Fibroblast of skin of scalp (primary cell): ENCODE results near the gene CAMKK2.
"Not testable (repeated sequence)": the region's sequence is repeated elsewhere in the genome, so short reads cannot be mapped to it uniquely, and the experiment has no call there.

ENCODE experiments used
- DNase-seq: peaks from one replicate; pipeline ENCODE4 v3.0.0-alpha.2; 2013

Gene CAMKK2

DNA sequence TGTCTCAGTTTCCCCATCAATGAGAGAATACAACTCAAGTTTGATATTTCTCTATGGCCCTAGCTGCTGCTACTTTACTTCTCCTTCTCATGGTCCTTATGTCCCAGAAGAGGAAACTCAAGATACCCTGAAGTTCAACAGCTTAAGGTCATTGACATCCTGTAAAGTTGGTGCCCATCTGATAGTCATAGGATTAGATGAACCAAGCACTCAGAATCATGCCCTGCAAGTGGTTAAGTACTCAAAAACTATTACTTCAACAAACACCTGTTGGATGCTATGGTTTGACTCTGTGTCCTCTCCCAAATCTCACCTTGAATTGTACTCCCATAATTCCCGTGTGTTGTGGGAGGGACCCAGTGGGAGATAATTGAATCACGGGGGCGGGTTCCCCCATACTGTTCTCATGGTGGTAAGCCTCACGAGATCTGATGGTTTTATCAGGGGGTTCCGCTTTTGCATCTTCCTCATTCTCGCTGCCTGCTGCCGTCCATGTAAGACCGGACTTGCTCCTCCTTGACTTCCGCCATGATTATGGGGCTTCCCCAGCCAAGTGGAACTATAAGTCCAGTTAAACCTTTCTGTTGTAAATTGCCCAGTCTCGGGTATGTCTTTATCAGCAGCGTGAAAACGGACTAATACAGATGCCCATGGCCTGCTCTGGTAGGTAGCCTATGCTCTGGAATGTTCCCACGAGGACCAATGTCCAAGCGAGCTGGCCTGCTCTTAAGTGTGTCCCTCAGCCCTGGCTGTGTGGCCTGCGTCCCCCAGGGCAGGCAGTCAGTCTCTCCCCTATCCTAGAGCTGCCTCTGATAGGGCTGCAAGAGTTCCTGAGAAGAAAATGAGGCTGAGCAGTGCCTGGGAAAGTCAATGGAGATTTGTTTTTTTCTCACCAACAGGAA lies 18.1 kb downstream of the CAMKK2 start:
- DNase-seq = no peak

DNA sequence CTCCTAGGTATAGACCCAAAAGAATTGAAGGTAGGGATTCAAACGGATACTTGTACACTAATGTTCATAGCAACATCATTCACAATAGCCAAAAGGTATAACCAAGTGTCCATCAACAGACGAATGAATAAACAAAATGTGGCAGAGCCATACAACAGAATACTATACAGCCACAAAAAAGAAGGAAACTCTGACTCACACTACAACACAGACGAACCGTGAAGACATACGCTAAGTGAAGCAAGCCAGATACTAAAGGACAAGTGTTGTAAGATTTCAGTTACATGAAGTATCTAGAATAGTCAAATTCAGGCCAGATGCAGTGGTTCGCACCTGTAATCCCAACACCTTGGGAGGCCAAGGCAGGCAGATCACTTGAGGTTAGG lies 19.1 kb downstream of the CAMKK2 start:
- no peak for DNase-seq

DNA sequence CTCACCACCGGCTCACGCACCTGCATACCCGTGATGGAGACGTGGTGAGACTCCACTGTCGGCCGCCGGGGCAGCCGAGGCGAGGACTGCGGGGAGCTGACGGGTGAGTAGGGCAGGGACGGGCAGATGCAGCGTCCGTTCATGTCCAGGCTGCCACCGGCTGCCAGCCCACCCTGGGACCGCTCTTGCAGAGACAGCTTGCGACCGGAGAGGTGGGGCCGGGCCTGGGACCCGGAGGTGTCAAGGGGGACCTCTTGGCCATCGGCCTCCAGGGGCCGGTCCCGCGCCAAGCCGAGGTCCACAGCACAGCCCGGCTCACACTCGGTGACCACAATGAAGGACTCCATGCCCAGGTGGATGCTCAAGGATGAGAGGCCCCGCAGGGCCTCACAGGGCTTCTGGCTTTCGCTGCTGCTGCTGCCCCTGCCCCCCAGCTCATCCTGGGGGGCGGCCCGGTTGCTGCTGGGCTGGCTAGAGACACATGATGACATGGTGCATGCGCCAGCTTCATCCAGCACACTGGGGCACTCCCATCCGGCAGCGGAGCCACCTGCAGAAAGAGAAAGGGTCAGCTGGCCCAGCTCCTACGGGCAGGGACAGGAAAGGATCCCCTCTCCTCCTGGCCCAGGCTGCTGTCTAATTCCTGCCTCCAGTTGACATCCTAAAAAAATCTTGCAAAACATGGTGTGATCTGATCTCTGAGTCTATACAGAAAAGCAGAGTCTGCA lies 22.3 kb downstream of the CAMKK2 start:
- no peak for DNase-seq

DNA sequence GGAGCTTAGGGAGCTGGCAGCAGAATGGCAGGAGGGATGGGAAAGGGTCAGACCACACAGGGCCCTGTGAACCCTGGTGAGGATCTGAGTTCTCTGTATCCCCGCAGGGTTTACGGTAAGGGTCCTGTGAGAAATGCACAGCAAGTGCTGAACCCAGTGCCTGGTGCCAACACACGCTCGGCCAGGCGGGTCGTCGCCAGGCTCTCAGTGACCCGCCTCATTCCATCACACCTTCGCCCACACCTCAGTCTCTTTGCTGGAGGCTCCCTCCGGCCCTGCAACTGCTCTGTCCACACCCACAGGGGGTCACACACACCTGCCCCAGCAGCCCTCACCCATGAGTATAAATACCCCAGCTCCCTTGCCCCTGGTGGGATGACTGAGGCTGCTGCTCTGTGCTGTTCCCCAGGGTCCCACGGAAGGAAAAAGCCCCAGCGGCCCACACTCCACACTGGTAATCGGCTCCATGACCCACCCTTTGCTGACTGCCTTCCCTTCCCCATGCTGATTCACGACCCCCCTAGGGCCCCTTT lies 23.1 kb downstream of the CAMKK2 start:
- DNase-seq = no peak

DNA sequence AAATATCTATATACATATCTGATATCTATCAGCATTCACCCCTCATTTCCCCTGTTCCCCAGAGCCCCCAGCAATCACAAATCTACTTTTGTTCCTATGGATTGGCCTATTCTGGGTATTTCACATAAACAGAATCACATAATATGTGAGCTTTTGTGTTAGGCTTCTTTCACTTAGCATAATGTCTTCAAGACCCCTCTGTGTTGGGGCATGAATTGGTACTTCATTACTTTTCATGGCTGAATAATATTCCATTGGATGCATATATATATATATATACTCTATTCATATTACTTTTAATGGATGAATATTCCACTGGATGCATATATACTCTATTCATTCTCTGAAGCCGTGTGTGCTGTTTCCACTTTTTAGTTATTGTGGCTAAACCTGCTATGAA lies 28.7 kb downstream of the CAMKK2 start:
- DNase-seq = no peak

DNA sequence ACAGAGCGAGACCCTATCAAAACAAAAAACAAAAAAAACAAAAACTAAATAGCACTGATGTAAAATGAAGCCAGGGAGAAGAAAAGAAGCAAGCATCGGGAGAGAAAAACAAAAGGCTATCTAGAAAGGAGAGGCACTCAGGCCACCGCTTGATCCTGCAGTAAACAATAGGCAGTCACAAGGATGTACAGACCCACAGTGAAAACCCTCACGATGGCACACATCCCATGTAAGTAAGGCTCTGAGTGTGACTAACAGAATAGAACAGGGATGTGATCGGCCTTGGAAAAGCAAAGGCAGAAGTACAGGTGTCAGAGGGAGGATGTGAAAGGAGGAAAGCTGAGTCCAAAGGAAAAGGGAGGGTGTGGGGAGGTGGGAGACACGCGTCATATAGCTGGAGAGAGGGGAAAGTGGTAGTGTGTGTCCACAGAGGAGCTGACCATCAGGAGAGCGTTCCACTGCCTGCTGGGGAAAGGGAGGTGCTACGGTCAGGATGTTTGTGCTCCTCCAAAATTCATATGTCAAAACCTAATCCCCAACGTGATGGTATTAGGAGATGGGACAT lies 31.5 kb downstream of the CAMKK2 start:
- no peak for DNase-seq

DNA sequence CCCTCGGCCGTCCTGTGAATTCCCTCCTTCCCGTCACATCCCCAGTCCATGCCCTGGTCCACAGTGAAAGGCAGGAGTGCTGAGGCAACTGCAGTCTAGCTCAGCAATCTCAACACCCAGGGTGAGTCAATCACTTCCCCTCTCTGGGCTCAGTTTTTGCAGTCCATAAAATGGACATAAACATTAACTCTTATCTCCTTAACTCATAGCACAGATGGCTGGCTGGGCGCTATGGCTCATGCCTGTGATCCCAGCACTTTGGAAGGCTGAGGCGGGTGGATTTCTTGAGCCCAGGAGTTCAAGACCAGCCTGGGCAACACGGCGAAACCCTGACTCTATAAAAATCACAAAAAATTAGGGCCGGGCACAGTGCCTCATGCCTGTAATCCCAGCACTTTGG lies 32.4 kb downstream of the CAMKK2 start:
- no peak for DNase-seq

DNA sequence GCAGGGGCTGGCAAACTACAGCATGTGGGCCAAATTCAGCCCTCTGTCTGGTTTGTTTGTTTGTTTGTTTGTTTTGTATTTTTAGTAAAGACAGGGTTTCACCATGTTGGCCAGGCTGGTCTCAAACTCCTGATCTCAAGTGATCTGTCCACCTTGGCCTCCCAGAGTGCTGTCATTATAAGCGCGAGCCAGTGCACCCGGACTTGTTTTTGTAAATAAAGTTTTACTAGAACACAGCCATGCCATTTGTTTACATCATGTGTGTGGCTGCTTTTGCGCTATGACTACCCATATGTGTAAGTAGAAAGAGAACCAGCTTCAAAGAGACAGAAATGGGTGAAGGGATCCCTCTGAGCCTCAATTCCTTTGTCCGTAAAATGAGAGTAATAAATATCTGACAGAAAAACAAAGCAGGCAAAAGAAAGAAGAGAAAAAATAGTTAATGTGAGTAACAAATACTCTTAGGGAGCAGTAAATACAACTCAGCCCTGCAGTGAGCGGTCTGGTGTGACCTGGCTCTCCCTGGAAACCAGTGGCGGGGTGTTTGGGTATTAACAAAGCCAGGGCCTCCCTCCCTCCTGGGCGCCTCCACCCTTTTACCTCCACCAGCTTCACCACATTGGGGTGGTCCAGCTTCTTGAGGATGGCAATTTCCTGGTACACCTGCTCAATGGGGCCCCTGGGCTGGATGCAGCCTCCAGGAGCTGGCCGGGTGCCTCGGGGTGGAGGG lies 33.1 kb downstream of the CAMKK2 start:
- no peak for DNase-seq

DNA sequence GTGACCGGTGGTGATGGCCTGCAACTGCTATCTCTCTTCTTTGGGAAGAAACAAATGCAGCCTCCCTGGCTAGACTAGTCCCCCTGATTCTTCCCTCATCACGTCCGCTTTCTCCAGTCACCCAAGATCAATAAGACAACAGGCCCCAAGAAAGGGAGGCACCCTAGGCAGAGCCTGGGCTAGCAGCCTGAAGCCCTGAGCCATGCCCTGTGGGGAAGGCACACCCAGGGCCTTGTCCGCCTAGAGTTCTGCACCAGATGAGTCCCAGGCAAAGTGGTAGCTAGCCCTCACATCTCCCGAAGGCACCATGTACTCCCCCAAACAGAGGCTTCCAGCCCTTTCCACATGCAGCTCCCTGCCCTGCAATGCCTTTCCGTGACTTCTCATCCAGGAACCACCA lies 35.1 kb downstream of the CAMKK2 start:
- no peak for DNase-seq

DNA sequence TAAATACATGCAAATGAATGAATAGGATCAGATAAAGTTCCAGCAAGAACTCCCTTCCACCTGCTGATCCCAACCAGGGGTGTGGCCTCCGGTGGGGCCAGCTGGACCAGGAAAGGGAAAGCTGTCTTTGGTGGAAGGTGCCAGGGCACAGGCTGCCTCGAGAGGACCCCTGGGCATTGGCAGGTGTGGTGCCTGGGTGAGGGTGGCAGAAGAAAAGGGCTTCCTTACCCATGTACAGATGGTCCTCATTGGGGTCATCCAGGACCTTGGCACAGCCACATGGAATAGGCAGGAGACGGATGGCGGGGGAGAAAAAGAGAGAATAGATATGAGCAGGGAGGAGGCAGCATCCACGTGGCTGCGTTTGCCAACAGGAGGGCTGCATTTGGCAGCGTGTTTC lies 36.4 kb downstream of the CAMKK2 start:
- no peak for DNase-seq

DNA sequence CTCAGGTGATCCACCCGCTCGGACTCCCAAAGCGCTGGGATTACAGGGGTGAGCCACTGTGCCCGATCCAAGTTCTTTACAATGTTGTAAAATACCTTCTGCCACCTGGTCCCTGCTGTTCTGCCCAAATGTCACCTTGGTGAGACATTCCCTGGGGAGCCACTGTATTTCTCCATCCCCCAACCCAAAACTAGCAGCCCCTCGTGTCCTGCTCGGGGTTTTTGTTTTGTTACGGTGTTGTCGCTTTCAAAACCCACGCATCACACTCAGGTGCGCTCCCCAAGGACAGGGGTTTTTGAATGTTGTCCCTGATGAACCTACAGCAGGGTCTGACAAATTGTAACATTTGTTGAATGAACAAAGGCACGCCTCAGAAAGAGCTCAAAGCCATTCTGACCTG lies 37.4 kb downstream of the CAMKK2 start:
- no peak for DNase-seq

DNA sequence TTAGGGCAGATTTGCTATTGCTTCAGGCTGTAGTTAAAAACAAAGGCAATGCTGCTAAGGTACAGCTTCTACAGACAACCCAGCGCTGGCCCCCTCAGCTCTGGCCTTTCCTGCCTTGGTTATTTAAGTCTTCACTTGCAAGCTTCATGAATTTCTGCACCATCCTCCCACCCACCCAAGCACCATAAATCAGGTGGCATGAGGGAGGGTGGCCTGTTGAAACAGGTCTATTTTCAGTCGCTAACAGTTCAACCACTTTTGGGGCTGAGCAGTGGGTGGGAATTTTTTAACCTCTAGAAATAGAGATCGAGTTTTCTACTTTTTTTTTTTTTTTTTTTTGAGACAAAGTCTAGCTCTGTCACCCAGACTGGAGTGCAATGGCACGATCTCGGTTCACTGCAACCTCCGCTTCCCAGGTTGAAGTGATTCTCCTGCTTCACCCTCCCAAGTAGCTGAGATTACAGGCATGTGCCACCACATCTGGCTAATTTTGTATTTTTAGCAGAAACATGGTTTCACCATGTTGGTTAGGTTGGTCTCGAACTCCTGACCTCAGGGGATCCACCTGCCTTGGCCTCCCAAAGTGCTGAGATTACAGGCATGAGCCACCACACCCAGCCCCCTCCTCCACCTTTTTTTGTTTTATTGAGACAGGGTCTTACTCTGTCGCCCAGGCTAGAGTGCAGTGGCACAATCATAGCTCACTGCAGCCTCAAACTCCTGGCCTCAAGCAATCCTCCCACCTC lies 38.6 kb downstream of the CAMKK2 start:
- not testable (repeated sequence) for DNase-seq

DNA sequence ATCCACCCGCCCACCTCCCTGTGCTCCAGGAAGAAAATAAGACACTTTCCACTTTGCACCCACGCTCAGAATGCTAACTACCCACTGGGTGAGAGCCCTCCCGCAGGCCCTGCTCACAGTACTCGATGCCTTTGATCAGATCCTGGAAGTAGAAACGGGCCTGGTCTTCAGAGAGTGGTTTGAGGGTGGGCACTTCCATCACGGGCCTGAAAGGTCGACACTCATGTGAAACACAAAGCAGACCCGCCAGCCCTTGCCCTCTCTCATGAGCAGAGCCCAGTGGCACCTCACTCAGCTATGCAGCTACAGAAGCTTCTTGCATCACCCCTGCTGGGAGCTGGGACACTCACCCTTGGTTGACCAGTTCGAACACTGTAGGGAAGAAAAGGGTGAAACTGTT lies 41.1 kb downstream of the CAMKK2 start:
- no peak for DNase-seq

DNA sequence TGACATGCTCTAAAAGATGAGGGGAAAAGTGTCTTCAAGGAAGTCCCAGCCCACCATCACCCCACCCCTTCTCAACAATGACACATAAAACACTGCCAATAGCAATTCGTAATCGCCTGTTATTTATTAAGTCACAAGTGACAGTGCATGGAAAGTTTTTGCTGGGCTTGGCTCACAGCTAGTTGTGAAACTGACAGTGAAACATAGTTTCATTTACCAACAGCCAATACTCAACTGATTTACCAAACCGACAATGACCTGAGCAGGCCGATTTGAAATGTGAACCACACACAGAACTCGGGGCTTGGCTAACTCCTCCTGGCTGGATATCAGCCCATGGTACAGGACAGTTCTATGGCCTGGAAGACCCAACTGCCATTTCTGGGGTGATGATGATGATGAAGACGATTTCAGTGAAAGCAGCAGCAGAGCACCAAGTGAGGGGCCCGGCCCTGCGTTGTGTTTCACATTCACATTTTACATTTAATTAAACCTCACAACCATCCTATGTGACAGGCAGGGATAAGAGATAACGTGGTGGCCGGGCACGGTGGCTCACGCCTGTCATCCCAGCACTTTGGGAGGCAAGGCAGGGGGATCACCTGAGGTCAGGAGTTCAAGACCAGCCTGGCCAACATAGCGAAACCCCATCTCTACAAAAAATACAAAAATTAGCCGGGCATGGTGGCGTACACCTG lies 42.7 kb downstream of the CAMKK2 start:
- no peak for DNase-seq

DNA sequence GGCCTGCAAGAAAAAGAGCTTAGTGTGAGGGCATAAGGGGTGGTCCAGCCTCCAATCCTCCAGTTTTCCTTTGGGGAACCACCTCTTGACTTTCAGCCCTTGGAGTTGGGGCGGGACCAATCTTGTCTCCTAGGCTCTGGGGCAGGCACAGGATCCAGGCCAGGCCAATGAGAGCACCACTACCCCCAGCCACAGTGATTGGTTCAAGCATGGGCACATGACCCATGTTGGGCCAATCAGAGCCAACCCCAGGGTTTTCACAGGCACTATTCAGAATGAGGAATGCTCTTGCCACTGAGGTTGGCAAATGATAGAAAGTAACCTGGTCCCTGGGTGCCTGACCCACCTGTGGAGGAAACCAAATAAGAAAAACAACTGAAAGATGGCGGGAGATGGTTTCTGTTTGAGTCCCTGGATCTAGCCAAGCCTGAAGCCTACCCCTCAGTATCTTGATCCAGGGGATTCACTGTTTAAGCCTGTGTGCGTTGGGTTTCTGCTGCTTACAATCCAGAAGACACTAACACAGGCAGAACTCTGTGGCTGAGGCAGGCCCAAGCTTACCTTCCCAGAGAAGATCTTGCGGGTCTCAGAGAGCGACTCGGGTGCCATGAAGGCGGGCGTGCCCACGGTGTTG lies 43.7 kb downstream of the CAMKK2 start:
- no peak for DNase-seq

DNA sequence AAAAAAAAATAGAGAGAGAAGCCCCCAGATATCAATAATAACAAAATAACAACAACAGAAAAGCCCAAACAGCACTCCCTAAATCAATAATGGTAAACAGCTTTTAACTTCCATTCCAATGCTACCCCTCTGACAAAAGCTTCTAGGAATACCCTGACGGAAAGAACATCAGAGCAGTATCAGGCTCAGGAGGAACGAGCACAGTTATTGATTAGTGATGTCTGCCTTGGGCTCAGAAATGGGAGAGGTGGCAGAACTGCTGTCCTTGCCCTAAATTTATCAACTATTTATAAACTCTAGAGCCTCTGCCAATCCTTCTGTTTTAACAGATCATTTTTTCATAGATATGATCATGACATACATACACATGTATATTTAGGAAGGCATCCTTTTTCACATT lies 44.7 kb downstream of the CAMKK2 start:
- DNase-seq = no peak

DNA sequence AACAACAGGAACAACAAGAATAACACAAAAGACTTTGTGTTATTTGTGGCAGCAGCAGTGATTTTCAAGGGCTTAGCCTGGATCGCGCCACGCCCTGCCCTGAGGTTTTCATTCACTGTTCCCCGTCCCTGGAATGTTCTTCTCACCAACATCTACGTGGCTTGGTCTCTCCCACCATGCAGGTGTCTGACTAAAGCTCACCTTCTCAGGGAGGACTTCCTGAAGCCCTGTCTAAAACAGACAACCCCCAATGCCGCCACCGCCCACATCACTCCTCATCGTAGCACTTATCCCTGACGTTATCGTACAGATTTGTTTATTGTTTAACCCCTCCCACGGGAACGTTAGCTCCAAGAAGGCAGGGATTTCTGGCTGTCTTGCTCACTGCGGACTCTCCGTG lies 46.1 kb downstream of the CAMKK2 start:
- DNase-seq = no peak

DNA sequence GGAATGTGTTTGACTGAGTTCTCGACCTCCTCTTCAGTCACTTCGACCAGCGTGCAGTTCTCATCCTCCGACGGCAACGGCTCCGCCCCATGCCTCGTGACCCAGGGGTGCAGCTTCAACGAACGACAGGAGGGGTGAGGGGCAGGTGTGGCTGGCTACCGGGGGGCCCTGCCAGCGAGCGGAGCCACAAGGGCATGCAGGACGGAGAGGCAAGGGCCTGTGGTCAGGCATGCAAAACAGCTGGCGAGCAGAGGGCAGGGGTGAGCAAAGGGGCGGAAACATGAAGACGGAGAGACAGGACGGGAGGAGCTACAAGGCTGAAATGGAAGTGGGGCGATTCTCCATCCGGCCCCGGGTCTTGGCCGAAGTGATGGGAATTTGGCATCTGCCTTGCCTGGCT lies 47.9 kb downstream of the CAMKK2 start:
- DNase-seq = no peak

DNA sequence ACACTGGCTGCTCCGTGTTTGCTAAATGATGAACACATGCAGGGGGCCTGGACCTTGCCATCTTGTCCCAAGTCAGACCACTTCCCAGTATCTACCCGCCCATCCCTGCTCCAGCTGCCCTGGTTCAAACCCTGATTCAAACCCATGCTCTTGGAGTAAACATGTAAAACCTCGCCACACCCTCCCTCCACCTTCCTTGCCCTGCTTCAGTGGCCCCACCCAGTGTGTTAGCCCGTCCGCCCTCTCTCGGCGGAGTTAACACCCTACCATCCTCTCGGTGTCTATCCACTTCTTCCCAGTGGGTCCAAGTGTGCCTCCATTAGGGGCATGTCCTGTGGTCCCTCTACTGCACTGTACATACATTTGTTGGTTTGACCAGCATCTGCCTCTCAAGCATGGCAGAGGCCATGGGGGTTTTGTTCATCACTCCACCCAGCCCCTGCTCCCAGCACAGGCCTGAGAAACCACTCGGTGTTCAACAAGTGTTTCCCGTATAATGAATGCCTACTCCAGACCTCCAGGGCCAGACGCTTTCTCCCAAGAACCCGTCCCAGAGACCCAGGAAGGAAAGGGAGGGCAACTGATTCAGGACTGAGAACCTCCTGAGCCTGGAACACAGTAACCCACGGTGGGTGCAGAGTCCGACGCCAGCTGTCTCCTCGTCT lies 49.5 kb downstream of the CAMKK2 start:
- DNase-seq = no peak

DNA sequence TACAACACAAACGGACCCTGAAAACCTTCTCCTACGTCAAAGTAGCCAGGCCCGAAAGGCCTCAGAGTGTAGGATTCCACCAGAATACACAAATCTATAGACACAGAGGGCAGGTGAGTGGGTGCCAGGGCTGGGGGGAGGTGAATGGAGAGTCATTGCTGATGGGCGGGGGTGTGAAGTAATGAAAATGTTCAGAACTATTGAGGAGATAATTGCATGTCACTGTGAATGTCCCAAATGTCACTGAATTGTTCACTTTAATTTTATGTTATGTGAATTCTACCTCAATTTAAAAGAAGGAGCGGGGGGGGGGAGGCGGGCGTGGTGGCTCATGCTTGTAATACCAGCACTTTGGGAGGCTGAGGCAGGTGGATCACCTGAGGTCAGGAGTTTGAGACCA lies 50.6 kb downstream of the CAMKK2 start:
- no peak for DNase-seq
